Gastrocnemius medialis (tissue), 4 donors: ENCODE measurements around the gene TES. TPM values are rescaled to one million over a fixed set of nuclear protein-coding genes. Genes with fewer than 3 reads are reported as not detected.

Source experiments
- ATAC-seq, 2 donors: fragments of 150-250 bp; one replicate each; pipeline ENCODE4 v1.9.1; 2016
- DNase-seq, 2 donors: peaks; one replicate each; pipeline ENCODE4 v3.0.0-alpha.2; 2019
- H3K27ac ChIP-seq, 4 donors: fragments of 200-600 bp; sonication (generic); 1 replicate in 1 of 4; 2 replicates in 3 of 4; pipeline ENCODE4 v1.5.1; 2016 to 2018; ENCODE audit warnings: mild to moderate bottlenecking in 2 of 4, moderate library complexity in 1 of 4
- H3K27me3 ChIP-seq, 3 donors: fragments of 200-600 bp; sonication (generic) in 2 of 3; 1 replicate in 1 of 3; 2 replicates in 2 of 3; pipeline versions ENCODE4 v1.5.1 to v1.6.0; 2016 to 2019; ENCODE audit warnings: mild to moderate bottlenecking in 1 of 3, moderate library complexity in 1 of 3
- H3K36me3 ChIP-seq, 2 donors: fragments of 200-600 bp; sonication (generic) in 1 of 2; one replicate each; pipeline ENCODE4 v1.5.1; 2017 to 2018
- H3K4me1 ChIP-seq, 2 donors: fragments of 200-600 bp; sonication (generic) in 1 of 2; one replicate each; pipeline ENCODE4 v1.5.1; 2016 to 2017; ENCODE audit warnings: mild to moderate bottlenecking in 2 of 2
- H3K4me3 ChIP-seq, 4 donors: fragments of 200-600 bp; sonication (generic) in 3 of 4; 1 replicate in 1 of 4; 2 replicates in 3 of 4; pipeline ENCODE4 v1.5.1; 2016 to 2019; ENCODE audit warnings: mild to moderate bottlenecking in 2 of 4
- H3K9me3 ChIP-seq, 3 donors: fragments of 200-600 bp; sonication (generic) in 2 of 3; 1 replicate in 1 of 3; 2 replicates in 2 of 3; pipeline ENCODE4 v1.5.1; 2016 to 2019
- POLR2A ChIP-seq, 2 donors: fragments of 450-650 bp; IDR thresholded peaks; one replicate each; pipeline ENCODE4 v1.6.1; 2017; ENCODE audit warnings: antibody characterized with exemption in 2 of 2, mild to moderate bottlenecking in 2 of 2, moderate library complexity in 2 of 2
- in situ Hi-C, 4 donors: fragments of 200-750 bp; cut with MboI; loops; one replicate each; pipeline versions ENCODE4 v1.15.0 to v1.8.0; 2017; ENCODE audit warnings: low sequenced_read_pairs in 4 of 4
- intact Hi-C: fragments of 100-400 bp; cut with DNase I; formaldehyde crosslinking; loops from one replicate; pipeline ENCODE4 v1.15.1; 2023; ENCODE audit warnings: low total_unique reads
- total RNA-seq, 4 donors: library from RNA; depleted of rRNA; stranded (reverse); fragments of >200 nt; gene quantifications; one replicate each; pipeline versions ENCODE4 v1.1.0 to v1.2.3, GENCODE V29; 2016
- TF ChIP-seq, protein P1 (sequence below), 5 experiments: fragments of 450-650 bp in 3 of 5; fragments of 200-600 bp in 2 of 5; sonication (generic) in 2 of 5; IDR thresholded peaks in 4 of 5; conservative IDR thresholded peaks in 1 of 5; 1 replicate in 4 of 5; 2 replicates in 1 of 5; pipeline ENCODE4 v1.5.1; 2016 to 2019; ENCODE audit warnings: antibody characterized with exemption in 5 of 5, mild to moderate bottlenecking in 3 of 5, moderate library complexity in 3 of 5

The TES gene
- total RNA-seq, 4 donors from 2014 or later = 4.9 to 8.7 (median 6.2) TPM

DNA sequence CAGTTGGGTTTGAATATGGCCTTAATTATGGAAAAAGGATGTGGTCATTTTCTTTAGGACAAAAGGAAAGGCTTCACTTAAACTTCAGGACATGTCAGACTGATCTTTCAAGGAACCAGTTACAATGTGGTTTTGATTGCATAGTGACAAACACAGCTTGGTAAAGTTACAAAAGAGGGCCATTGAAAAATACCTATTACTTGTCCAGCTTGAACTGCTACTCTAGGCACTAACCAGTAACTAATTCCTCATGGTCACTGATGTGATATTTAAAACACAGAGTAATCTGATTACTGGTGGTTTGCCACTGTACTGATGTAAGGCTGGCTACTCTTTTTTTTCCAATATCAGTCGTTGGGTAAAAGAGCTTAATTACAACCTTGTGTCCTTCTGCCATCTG, 22.6 kb downstream of the TES start:
- DNase-seq (no peak), ATAC-seq (no peak)
- no peak for TF ChIP-seq POLR2A (IDR thresholded peaks at IDR 0.05)
- TF ChIP-seq, protein P1, sequence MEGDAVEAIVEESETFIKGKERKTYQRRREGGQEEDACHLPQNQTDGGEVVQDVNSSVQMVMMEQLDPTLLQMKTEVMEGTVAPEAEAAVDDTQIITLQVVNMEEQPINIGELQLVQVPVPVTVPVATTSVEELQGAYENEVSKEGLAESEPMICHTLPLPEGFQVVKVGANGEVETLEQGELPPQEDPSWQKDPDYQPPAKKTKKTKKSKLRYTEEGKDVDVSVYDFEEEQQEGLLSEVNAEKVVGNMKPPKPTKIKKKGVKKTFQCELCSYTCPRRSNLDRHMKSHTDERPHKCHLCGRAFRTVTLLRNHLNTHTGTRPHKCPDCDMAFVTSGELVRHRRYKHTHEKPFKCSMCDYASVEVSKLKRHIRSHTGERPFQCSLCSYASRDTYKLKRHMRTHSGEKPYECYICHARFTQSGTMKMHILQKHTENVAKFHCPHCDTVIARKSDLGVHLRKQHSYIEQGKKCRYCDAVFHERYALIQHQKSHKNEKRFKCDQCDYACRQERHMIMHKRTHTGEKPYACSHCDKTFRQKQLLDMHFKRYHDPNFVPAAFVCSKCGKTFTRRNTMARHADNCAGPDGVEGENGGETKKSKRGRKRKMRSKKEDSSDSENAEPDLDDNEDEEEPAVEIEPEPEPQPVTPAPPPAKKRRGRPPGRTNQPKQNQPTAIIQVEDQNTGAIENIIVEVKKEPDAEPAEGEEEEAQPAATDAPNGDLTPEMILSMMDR (IDR thresholded peaks at IDR 0.05 in 4 of 5, conservative IDR thresholded peaks at IDR 0.05 in 1 of 5) = no peak
- in situ Hi-C loops (no loop called here), intact Hi-C loops (no loop called here)
- H3K4me1 ChIP-seq = peaks cover 19 to 25% of the 10 kb centered on the region in 2 donors
- H3K27me3 ChIP-seq = no peaks in the 10 kb centered on the region
- H3K36me3 ChIP-seq = no peaks in the 10 kb centered on the region
- no peak overlapping the region for H3K4me3 ChIP-seq
- H3K9me3 ChIP-seq = no peaks in the 10 kb centered on the region
- peak overlapping the region in 1 of 4 donors; percentile 11 for H3K27ac ChIP-seq

DNA sequence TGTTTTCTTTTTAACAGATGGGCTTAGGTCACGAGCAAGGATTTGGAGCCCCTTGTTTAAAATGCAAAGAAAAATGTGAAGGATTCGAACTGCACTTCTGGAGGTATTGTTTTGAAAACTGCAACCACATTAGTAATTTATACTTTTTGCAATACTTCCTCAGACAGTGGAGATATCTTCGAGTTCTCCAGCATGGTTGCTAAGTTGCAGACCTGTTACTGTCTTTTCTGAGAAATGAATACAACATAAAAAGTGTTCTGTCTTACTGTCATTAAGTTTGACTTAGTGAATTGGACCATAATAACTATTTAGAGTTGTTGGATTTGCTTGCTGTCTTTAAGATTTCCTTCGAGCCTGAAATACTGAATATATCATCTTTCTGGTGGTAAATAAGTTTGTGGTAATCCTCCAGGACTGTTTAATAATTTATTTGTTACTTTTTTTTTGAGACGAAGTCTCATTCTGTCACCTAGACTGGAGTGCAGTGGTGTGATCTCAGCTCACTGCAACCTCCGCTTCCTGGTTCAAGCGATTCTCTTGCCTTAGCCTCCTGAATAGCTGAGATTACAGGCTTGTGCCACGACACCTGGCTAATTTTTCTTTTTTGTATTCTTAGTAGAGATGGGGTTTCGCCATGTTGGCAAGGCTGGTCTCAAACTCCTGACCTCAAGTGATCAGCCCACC, 24.3 kb downstream of the TES start:
- Histone ChIP-seq H3K27ac (no peak overlapping the region), H3K27me3 (no peaks in the 10 kb centered on the region), H3K4me3 (no peak overlapping the region), H3K9me3 (no peaks in the 10 kb centered on the region), H3K4me1 (peaks cover 19% of the 10 kb centered on the region in 2 donors), H3K36me3 (no peaks in the 10 kb centered on the region)
- ATAC-seq = no peak
- TF ChIP-seq, protein P1 (IDR thresholded peaks at IDR 0.05 in 4 of 5, conservative IDR thresholded peaks at IDR 0.05 in 1 of 5) = no peak
- no peak for TF ChIP-seq POLR2A (IDR thresholded peaks at IDR 0.05)
- intact Hi-C loops (no loop called here), in situ Hi-C loops (loop anchor here in 2 of 4 donors (5.0 kb wide), 1 partner anchor 57 kb away; no protein-coding TSS in a partner anchor)
- no peak for DNase-seq

DNA sequence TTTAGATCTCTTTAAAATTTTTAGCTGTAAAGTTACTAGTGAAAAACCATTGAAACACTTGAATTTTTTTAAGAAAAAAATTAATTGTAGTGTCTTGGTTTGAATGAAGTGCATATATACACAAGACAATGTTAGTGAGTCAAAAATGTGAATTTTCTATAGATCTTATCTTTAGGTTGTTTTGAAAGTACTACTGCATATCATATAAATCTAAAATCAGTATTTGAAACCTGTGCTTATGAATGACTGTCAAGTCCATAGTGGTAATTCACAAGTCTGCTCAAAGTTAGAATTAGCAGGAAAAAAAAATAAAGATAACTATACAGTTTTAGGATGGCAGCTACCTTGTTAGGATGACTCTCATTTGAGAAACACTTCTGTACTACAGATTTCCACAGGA, 25.0 kb downstream of the TES start:
- TF ChIP-seq, protein P1 (IDR thresholded peaks at IDR 0.05 in 4 of 5, conservative IDR thresholded peaks at IDR 0.05 in 1 of 5) = no peak
- no peak for TF ChIP-seq POLR2A (IDR thresholded peaks at IDR 0.05)
- Histone ChIP-seq H3K4me3 (no peak overlapping the region), H3K36me3 (no peaks in the 10 kb centered on the region), H3K27me3 (no peaks in the 10 kb centered on the region), H3K4me1 (peaks cover 12 to 13% of the 10 kb centered on the region in 2 donors), H3K27ac (no peak overlapping the region), H3K9me3 (no peaks in the 10 kb centered on the region)
- intact Hi-C loops = no loop called here
- ATAC-seq (no peak), DNase-seq (no peak)
- in situ Hi-C loops = loop anchor here in 2 of 4 donors (5.0 kb wide), 1 partner anchor 58 kb away; no protein-coding TSS in a partner anchor

GRCh38 chr7:116236020-116236630, 25.8 kb downstream of the TES start:
- intact Hi-C loops (loop anchor here (2.0 kb wide), 1 partner anchor 63 kb away; no protein-coding TSS in a partner anchor), in situ Hi-C loops (loop anchor here in 2 of 4 donors (5.0 kb wide), 1 partner anchor 59 kb away; no protein-coding TSS in a partner anchor)
- H3K27ac ChIP-seq = no peak overlapping the region
- no peak for ATAC-seq
- TF ChIP-seq, protein P1 (IDR thresholded peaks at IDR 0.05 in 4 of 5, conservative IDR thresholded peaks at IDR 0.05 in 1 of 5) = peak in 4 of 5 experiments; percentile 30 to 54 (median 46)
- TF ChIP-seq POLR2A (IDR thresholded peaks at IDR 0.05) = no peak
- peak in 1 of 2 donors; percentile 16 for DNase-seq
- no peaks in the 10 kb centered on the region for H3K27me3 ChIP-seq
- H3K36me3 ChIP-seq = no peaks in the 10 kb centered on the region
- no peak overlapping the region for H3K4me3 ChIP-seq
- H3K4me1 ChIP-seq = peaks cover 7 to 9% of the 10 kb centered on the region in 2 donors
- no peaks in the 10 kb centered on the region for H3K9me3 ChIP-seq
